BJ (cell line): ENCODE data around the gene C1orf115. TPM values are rescaled to one million over a fixed set of nuclear protein-coding genes. Genes with fewer than 3 reads are reported as not detected.
A peak's percentile ranks its signal among the peaks of the same experiment; 100 is the strongest.
"Not testable (repeated sequence)": the region's sequence is repeated elsewhere in the genome, so short reads cannot be mapped to it uniquely, and the experiment has no call there.

Experiments used
- CTCF ChIA-PET: fragments of 350-600 bp; formaldehyde crosslinking; extraction: SDS; loops from one replicate; lab custom pipeline; 2021; ENCODE audit warnings: antibody characterized with exemption, inconsistent platforms; lab: Yijun Ruan, JAX
- POLR2A ChIA-PET: fragments of 300-600 bp; sonication (Branson Sonifier 250); formaldehyde crosslinking; extraction: SDS; loops from one replicate; lab custom pipeline; 2021; ENCODE audit warnings: antibody characterized with exemption; lab: Charles Lee
- DNase-seq: peaks from one replicate; pipeline ENCODE4 v3.0.0-alpha.2; 2011; ENCODE audit warnings: low read depth
- H3K27me3 ChIP-seq: 2 replicates; pipeline ENCODE4 v1.6.0; 2011; ENCODE audit warnings: low read length; ENCODE audit not compliant: control insufficient read depth, insufficient read depth
- H3K36me3 ChIP-seq: 2 replicates; pipeline ENCODE4 v1.5.1; 2011; ENCODE audit warnings: low read length; ENCODE audit not compliant: control insufficient read depth, insufficient read depth
- H3K4me3 ChIP-seq: 2 replicates; pipeline ENCODE4 v1.5.1; 2011; ENCODE audit warnings: low read depth, mild to moderate bottlenecking, control low read depth, low read length
- CTCF ChIP-seq: IDR thresholded peaks from 2 replicates; pipeline ENCODE4 v1.5.1; 2011; ENCODE audit warnings: low read depth, mild to moderate bottlenecking, control low read depth, inconsistent platforms, low read length, moderate library complexity; ENCODE audit not compliant: insufficient read depth
- polyA plus RNA-seq: library from polyadenylated mRNA; depleted of rRNA; stranded (reverse); fragments of >200 nt; gene quantifications from 2 replicates; pipeline ENCODE4 v1.2.3, GENCODE V29; 2011

The C1orf115 gene
- polyA plus RNA-seq, 1 experiment: 3.8 TPM

GRCh38 chr1:220677251-220677650, 12.9 kb upstream of the C1orf115 start:
- Histone ChIP-seq H3K4me3 (no peak overlapping the region), H3K27me3 (no peaks in the 10 kb centered on the region), H3K36me3 (no peaks in the 10 kb centered on the region)
- TF ChIP-seq CTCF: no peak
- POLR2A ChIA-PET: no interaction called here
- CTCF ChIA-PET: no interaction called here
- DNase-seq: no peak

- CTCF ChIA-PET: interaction anchor here (0.6 to 2.4 kb wide), 12 partner anchors 11 to 551 kb away, joined by 3 to 15 read pairs (median 4); no protein-coding TSS in a partner anchor
- peak; percentile 81 for TF ChIP-seq CTCF
- no peaks in the 10 kb centered on the region for H3K36me3 ChIP-seq
- DNase-seq: no peak
- no peak overlapping the region for H3K4me3 ChIP-seq
- no peaks in the 10 kb centered on the region for H3K27me3 ChIP-seq
- POLR2A ChIA-PET: no interaction called here
These were observed 10.0 kb upstream of the C1orf115 start for GRCh38 chr1:220680085-220680687.

- no peaks in the 10 kb centered on the region for H3K27me3 ChIP-seq
- no peak for TF ChIP-seq CTCF
- H3K36me3 ChIP-seq: no peaks in the 10 kb centered on the region
- POLR2A ChIA-PET: interaction anchor here (0.6 kb wide), 1 partner anchor 52 kb away, joined by 11 read pairs; no protein-coding TSS in a partner anchor
- H3K4me3 ChIP-seq: no peak overlapping the region
- CTCF ChIA-PET: interaction anchor here (0.9 to 2.4 kb wide), 14 partner anchors 8 to 463 kb away, joined by 3 to 15 read pairs (median 4); no protein-coding TSS in a partner anchor
- DNase-seq: no peak
These were observed 8.8 kb upstream of the C1orf115 start for GRCh38 chr1:220681220-220681880.

GRCh38 chr1:220682901-220683576, 7.1 kb upstream of the C1orf115 start:
- no peak for DNase-seq
- POLR2A ChIA-PET: no interaction called here
- no peak for TF ChIP-seq CTCF
- Histone ChIP-seq H3K36me3 (no peaks in the 10 kb centered on the region), H3K27me3 (no peaks in the 10 kb centered on the region), H3K4me3 (no peak overlapping the region)
- CTCF ChIA-PET: interaction anchor here (0.7 to 1.8 kb wide), 2 partner anchors 50 to 91 kb away, joined by 4 read pairs; no protein-coding TSS in a partner anchor

- H3K27me3 ChIP-seq, H3K36me3 ChIP-seq, H3K4me3 ChIP-seq, POLR2A ChIA-PET, DNase-seq: not testable (repeated sequence)
- CTCF ChIA-PET: interaction anchor here (1.4 kb wide), 1 partner anchor 93 kb away, joined by 5 read pairs; no protein-coding TSS in a partner anchor
These were observed 6.4 kb upstream of the C1orf115 start for GRCh38 chr1:220683716-220684115.
